ENCODE results near the gene FCRL3.

DNA sequence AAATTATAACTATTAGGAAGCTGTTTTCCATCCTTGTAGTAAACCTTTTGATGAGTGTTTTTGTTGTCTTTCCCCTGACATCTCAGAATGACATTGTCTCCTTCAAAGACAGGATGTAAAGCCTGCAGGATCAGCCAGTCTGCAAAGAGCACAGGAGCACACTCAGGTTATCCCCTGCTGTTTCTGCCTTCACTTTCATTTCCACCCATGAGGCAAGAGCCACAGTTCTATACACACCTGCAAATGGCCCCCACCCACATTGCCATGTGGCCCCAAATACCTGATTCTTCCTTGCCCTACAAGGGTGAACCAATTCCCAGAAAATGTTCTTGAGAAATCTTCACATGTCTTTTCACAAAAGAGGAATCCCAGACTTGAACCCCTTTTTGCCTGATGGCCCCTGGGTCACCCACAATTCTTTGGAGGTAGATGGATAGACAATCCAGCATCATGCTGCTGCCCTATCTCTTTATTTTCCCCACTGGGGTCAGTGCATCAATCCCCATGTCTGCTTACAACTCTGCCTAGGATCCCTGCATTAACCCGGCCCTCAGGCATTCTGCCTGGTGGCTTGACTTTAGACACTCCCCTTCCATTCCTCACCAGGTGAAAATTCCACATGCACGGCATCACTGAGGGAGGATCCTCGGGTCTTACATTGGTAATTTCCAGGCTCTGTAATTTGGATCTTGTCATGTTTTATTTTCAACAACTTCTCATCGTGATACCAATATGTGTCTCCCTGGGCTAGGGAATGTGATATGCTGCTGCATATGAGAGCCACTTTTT is 2.6 kb downstream of the FCRL3 start:
- TF ChIP-seq, protein P1, sequence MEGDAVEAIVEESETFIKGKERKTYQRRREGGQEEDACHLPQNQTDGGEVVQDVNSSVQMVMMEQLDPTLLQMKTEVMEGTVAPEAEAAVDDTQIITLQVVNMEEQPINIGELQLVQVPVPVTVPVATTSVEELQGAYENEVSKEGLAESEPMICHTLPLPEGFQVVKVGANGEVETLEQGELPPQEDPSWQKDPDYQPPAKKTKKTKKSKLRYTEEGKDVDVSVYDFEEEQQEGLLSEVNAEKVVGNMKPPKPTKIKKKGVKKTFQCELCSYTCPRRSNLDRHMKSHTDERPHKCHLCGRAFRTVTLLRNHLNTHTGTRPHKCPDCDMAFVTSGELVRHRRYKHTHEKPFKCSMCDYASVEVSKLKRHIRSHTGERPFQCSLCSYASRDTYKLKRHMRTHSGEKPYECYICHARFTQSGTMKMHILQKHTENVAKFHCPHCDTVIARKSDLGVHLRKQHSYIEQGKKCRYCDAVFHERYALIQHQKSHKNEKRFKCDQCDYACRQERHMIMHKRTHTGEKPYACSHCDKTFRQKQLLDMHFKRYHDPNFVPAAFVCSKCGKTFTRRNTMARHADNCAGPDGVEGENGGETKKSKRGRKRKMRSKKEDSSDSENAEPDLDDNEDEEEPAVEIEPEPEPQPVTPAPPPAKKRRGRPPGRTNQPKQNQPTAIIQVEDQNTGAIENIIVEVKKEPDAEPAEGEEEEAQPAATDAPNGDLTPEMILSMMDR (IDR thresholded peaks at IDR 0.05; ENCODE audit: insufficient read depth, low read length, poor library complexity, severe bottlenecking), result no peak
- TF ChIP-seq EZH2phosphoT487 (conservative IDR thresholded peaks at IDR 0.05; ENCODE audit: low read length), result no peak

Data from SU-DHL-6 (cell line).